AG09319 (cell line): ENCODE results near the gene ABHD12B.

Experiments
- DNase-seq: peaks from one replicate; pipeline ENCODE4 v3.0.0-alpha.2; 2010; ENCODE audit warnings: low read depth; ENCODE audit errors: extremely low read depth
- CTCF ChIP-seq: IDR thresholded peaks from 2 replicates; pipeline ENCODE4 v1.5.1; 2011; ENCODE audit warnings: low read depth, mild to moderate bottlenecking, inconsistent platforms, low read length, moderate library complexity

ABHD12B gene

GRCh38 chr14:50931559-50931958, 59.7 kb downstream of the ABHD12B start:
- no peak for TF ChIP-seq CTCF

GRCh38 chr14:50932156-50932555, 60.3 kb downstream of the ABHD12B start:
- no peak for TF ChIP-seq CTCF
- no peak for DNase-seq

More at GRCh38 chr14:50931559-50931958, 59.7 kb downstream of the ABHD12B start:
- no peak for DNase-seq

- TF ChIP-seq CTCF = no peak
- DNase-seq = no peak
Observed at GRCh38 chr14:50932592-50933495, 61.0 kb downstream of the ABHD12B start.

GRCh38 chr14:50935126-50936015, 63.5 kb downstream of the ABHD12B start:
- no peak for TF ChIP-seq CTCF
- DNase-seq = no peak

GRCh38 chr14:50936016-50936340, 64.1 kb downstream of the ABHD12B start:
- TF ChIP-seq CTCF = no peak
- no peak for DNase-seq

GRCh38 chr14:50936882-50937281, 65.0 kb downstream of the ABHD12B start:
- DNase-seq = no peak
- no peak for TF ChIP-seq CTCF

- no peak for DNase-seq
- no peak for TF ChIP-seq CTCF
Observed at GRCh38 chr14:50937325-50937724, 65.5 kb downstream of the ABHD12B start.
